HepG2 (cell line): Measurements from ENCODE around the gene ATG2B. TPM values are rescaled to one million over a fixed set of nuclear protein-coding genes. Genes with fewer than 3 reads are reported as not detected.

ENCODE experiments used
- ATAC-seq: fragments of 200-7000 bp; cut with Tn5 transposase; 3 replicates; pipeline ENCODE4 v1.9.1; 2020; ENCODE audit warnings: mild to moderate bottlenecking, moderate library complexity
- BruUV-seq: library from RNA; stranded (reverse); fragments of 400-500 nt; replicated peaks from 2 replicates; lab custom pipeline; 2021; lab: Mats Ljungman, UMichigan
- CTCF ChIA-PET: fragments of 300-600 bp; formaldehyde crosslinking; extraction: SDS; loops from one replicate; lab custom pipeline; 2021; ENCODE audit warnings: low total read pairs, inconsistent platforms, low intra/inter-chr PET ratio; lab: Yijun Ruan, JAX
- POLR2A ChIA-PET: fragments of 350-600 bp; sonication (Branson Sonifier 250); formaldehyde crosslinking; loops from one replicate; lab custom pipeline; 2020; ENCODE audit warnings: antibody characterized with exemption, inconsistent platforms; lab: Yijun Ruan, JAX
- DNase-seq: peaks from one replicate; pipeline ENCODE4 v3.0.0-alpha.2; 2015; ENCODE audit warnings: low spot score
- FAIRE-seq: peaks from 3 replicates; lab custom pipeline; 2011; peaks lifted over from hg19 to GRCh38; lab: Jason Lieb, UNC
- H2AFZ ChIP-seq: one replicate; pipeline ENCODE4 v1.6.1; 2011; ENCODE audit warnings: low read length, inconsistent platforms
- H3K27ac ChIP-seq: fragments of 300-600 bp; 3 replicates; pipeline ENCODE4 v1.8.0; 2011; ENCODE audit warnings: mixed run types, mild to moderate bottlenecking, mixed read lengths, low read length, inconsistent platforms; ENCODE audit not compliant: insufficient read depth; ENCODE audit errors: extremely low read length
- H3K27me3 ChIP-seq, 2 experiments: fragments of 200-600 bp in 1 of 2; 2 replicates in 1 of 2; 3 replicates in 1 of 2; pipeline versions ENCODE4 v1.6.0 to v1.8.0; 2011; ENCODE audit warnings: low read length in 2 of 2, mild to moderate bottlenecking in 2 of 2, moderate library complexity in 2 of 2, inconsistent platforms in 1 of 2; ENCODE audit not compliant: insufficient read depth in 2 of 2, control insufficient read depth in 1 of 2
- H3K36me3 ChIP-seq, 2 experiments: fragments of 200-600 bp in 1 of 2; replicated peaks in 1 of 2; 2 replicates in 1 of 2; 3 replicates in 1 of 2; pipeline versions ENCODE4 v1.5.1 to v1.8.0; 2011; ENCODE audit warnings: low read length in 2 of 2, inconsistent platforms in 1 of 2; ENCODE audit not compliant: insufficient read depth in 2 of 2, control insufficient read depth in 1 of 2
- H3K4me1 ChIP-seq: 2 replicates; pipeline ENCODE4 v1.5.1; 2012; ENCODE audit warnings: low read length, inconsistent platforms; ENCODE audit not compliant: insufficient read depth
- H3K4me2 ChIP-seq: 2 replicates; pipeline ENCODE4 v1.6.0; 2011; ENCODE audit warnings: low read depth, low read length, inconsistent platforms
- H3K4me3 ChIP-seq, 3 experiments: fragments of 200-600 bp in 1 of 3; sonication (generic), shearing (Covaris generic) in 1 of 3; replicated peaks in 1 of 3; 2 replicates each; pipeline ENCODE4 v1.5.1; 2011 to 2016; ENCODE audit warnings: low read length in 3 of 3, inconsistent platforms in 2 of 3, low read depth in 2 of 3, mild to moderate bottlenecking in 2 of 3, control low read depth in 1 of 3, mixed read lengths in 1 of 3; ENCODE audit not compliant: insufficient read depth in 1 of 3
- H3K79me2 ChIP-seq: one replicate; pipeline ENCODE4 v1.6.1; 2011; ENCODE audit warnings: low read length, inconsistent platforms; ENCODE audit not compliant: insufficient read depth
- H3K9ac ChIP-seq: 2 replicates; pipeline ENCODE4 v1.6.0; 2011; ENCODE audit warnings: mild to moderate bottlenecking, low read depth, low read length, inconsistent platforms; ENCODE audit not compliant: insufficient read depth
- H3K9me3 ChIP-seq: 2 replicates; pipeline ENCODE4 v1.5.1; 2012; ENCODE audit warnings: mild to moderate bottlenecking, low read length
- H4K20me1 ChIP-seq: 2 replicates; pipeline ENCODE4 v1.6.0; 2011; ENCODE audit warnings: inconsistent platforms, mild to moderate bottlenecking, low read length, moderate library complexity; ENCODE audit not compliant: insufficient read depth
- BORCS8-MEF2B ChIP-seq: sonication (generic); formaldehyde crosslinking; IDR thresholded peaks from 2 replicates; pipeline ENCODE4 v1.8.0; 2022; ENCODE audit warnings: mild to moderate bottlenecking, missing genetic modification reagents
- CERS6 ChIP-seq: sonication (generic); formaldehyde crosslinking; IDR thresholded peaks from 2 replicates; pipeline ENCODE4 v1.5.0; 2020; ENCODE audit warnings: missing genetic modification reagents
- FOXO1 ChIP-seq: sonication (generic); formaldehyde crosslinking; IDR thresholded peaks from 2 replicates; pipeline ENCODE4 v1.4.0; 2020; ENCODE audit warnings: missing genetic modification reagents
- PAXIP1 ChIP-seq: sonication (generic); formaldehyde crosslinking; conservative IDR thresholded peaks from 2 replicates; pipeline ENCODE4 v1.4.0; 2020; ENCODE audit warnings: mild to moderate bottlenecking, missing genetic modification reagents, moderate library complexity
- PCBP1 ChIP-seq: fragments of 200-400 bp; formaldehyde crosslinking; IDR thresholded peaks from 2 replicates; pipeline ENCODE4 v1.6.1; 2017; ENCODE audit warnings: mild to moderate bottlenecking, low read depth, low read length, borderline replicate concordance
- RFX5 ChIP-seq: IDR thresholded peaks from 2 replicates; pipeline ENCODE4 v1.6.1; 2011; ENCODE audit warnings: low read depth, low read length, improper control_type of control experiment
- SKIL ChIP-seq: sonication (generic); formaldehyde crosslinking; IDR thresholded peaks from 2 replicates; pipeline ENCODE4 v1.8.0; 2022; ENCODE audit warnings: missing genetic modification reagents, mild to moderate bottlenecking, moderate library complexity, borderline replicate concordance
- TBX2 ChIP-seq: sonication (generic); formaldehyde crosslinking; IDR thresholded peaks from 2 replicates; pipeline ENCODE4 v1.5.0; 2020; ENCODE audit warnings: missing genetic modification reagents, mild to moderate bottlenecking, borderline replicate concordance
- TEF ChIP-seq: sonication (generic); formaldehyde crosslinking; IDR thresholded peaks from 2 replicates; pipeline ENCODE4 v1.5.0; 2020; ENCODE audit warnings: missing genetic modification reagents
- TMF1 ChIP-seq: sonication (generic); formaldehyde crosslinking; IDR thresholded peaks from 2 replicates; pipeline ENCODE4 v1.8.1; 2022; ENCODE audit warnings: low read depth, missing genetic modification reagents
- ZFP36L2 ChIP-seq: sonication (generic); formaldehyde crosslinking; IDR thresholded peaks from 2 replicates; pipeline ENCODE4 v1.4.0; 2020; ENCODE audit warnings: missing genetic modification reagents
- ZNF10 ChIP-seq: sonication (generic); formaldehyde crosslinking; IDR thresholded peaks from 2 replicates; pipeline ENCODE4 v1.4.0; 2020; ENCODE audit warnings: mild to moderate bottlenecking, low read depth, missing genetic modification reagents, borderline replicate concordance
- ZNF547 ChIP-seq: sonication (generic); formaldehyde crosslinking; IDR thresholded peaks from 2 replicates; pipeline ENCODE4 v1.5.1; 2020; ENCODE audit warnings: mild to moderate bottlenecking, missing genetic modification reagents
- ZNF672 ChIP-seq: sonication (generic); formaldehyde crosslinking; IDR thresholded peaks from 2 replicates; pipeline ENCODE4 v1.8.1; 2022; ENCODE audit warnings: missing genetic modification reagents
- ZNF773 ChIP-seq: sonication (generic); formaldehyde crosslinking; IDR thresholded peaks from 2 replicates; pipeline ENCODE4 v1.4.0; 2020; ENCODE audit warnings: missing genetic modification reagents, borderline replicate concordance
- WGBS: methylation state at CpG from one replicate; pipeline ENCODE4 v1.1.6; 2017; ENCODE audit warnings: low lambda C conversion rate; 5-methylcytosine and 5-hydroxymethylcytosine counted together
- in situ Hi-C: cut with HindIII; loops from 2 replicates; pipeline ENCODE4 v1.10.0; 2017; ENCODE audit warnings: low pct_unique_long_range_greater_than_20kb; ENCODE audit not compliant: extremely low pct_ligation_motif_present
- intact Hi-C: fragments of 100-400 bp; cut with micrococcal nuclease; formaldehyde crosslinking; loops from one replicate; pipeline ENCODE4 v1.10.0; 2022; ENCODE audit not compliant: unreplicated experiment
- polyA plus RNA-seq, 8 experiments: library from polyadenylated mRNA; depleted of rRNA in 3 of 8; stranded (reverse) in 7 of 8; unstranded in 1 of 8; fragments of >200 nt; fragmentation: Illumina TruSeq in 4 of 8; extraction: Trizol in 4 of 8; gene quantifications; 2 replicates each; pipeline versions ENCODE4 v1.2.1 to v1.2.3, GENCODE V29; 2011 to 2016; ENCODE audit warnings: low read depth in 4 of 8, missing spikeins in 1 of 8, mixed read lengths in 1 of 8; ENCODE audit not compliant: insufficient read depth in 1 of 8
- total RNA-seq, 5 experiments: library from RNA; depleted of rRNA; stranded (reverse); fragments of >200 nt; fragmentation: Illumina TruSeq; extraction: Trizol; gene quantifications; 2 replicates each; pipeline ENCODE4 v1.2.3, GENCODE V29; 2016; ENCODE audit warnings: low read depth in 1 of 5

The ATG2B gene
- total and polyA plus RNA-seq, 2 of the 13 experiments (the other 11 are each of a cell fraction or from before 2014, with no cell fraction given): 7.4 to 7.5 TPM

GRCh38 chr14:96273629-96274028, 89.5 kb downstream of the ATG2B start:
- ChIA-PET POLR2A (no interaction called here), CTCF (interaction anchor here (1.2 to 5.0 kb wide), 2 partner anchors 173 to 174 kb away, joined by 8 to 93 read pairs; no protein-coding TSS in a partner anchor)
- no peaks in the 10 kb centered on the region for H4K20me1 ChIP-seq
- peaks cover 0 to 6% of the 10 kb centered on the region in 2 experiments; a peak in 1 of 5 replicates for H3K27me3 ChIP-seq
- no TSS peak for BruUV-seq
- no peaks in the 10 kb centered on the region for H3K79me2 ChIP-seq
- no peak overlapping the region for H3K27ac ChIP-seq
- intact Hi-C loops (no loop called here), in situ Hi-C loops (no loop called here)
- peaks cover 14% of the 10 kb centered on the region for H3K4me1 ChIP-seq
- TF ChIP-seq ZNF773 (no peak), BORCS8-MEF2B (CRISPR knock-in tag) (no peak), RFX5 (no peak), TBX2 (CRISPR knock-in tag) (no peak), ZNF547 (CRISPR knock-in tag) (no peak), SKIL (no peak), TMF1 (no peak), CERS6 (no peak), ZFP36L2 (CRISPR knock-in tag) (no peak), TEF (CRISPR knock-in tag) (no peak), ZNF10 (no peak), FOXO1 (CRISPR knock-in tag) (no peak), PCBP1 (no peak), ZNF672 (no peak), PAXIP1 (CRISPR knock-in tag) (no peak)
- no peak overlapping the region for H3K4me3 ChIP-seq
- DNase-seq: no peak
- 35% methylated on average over 5 of the region's 5 CpGs for WGBS
- H3K9me3 ChIP-seq: peaks cover 11% of the 10 kb centered on the region; the same call in 1 of the 2 replicates
- no peaks in the 10 kb centered on the region for H3K36me3 ChIP-seq
- no peak overlapping the region for H2AFZ ChIP-seq
- no peak for ATAC-seq
- no peak for FAIRE-seq
- H3K4me2 ChIP-seq: no peak overlapping the region
- H3K9ac ChIP-seq: no peak overlapping the region
